Measurements from ENCODE around the gene AKT1S1. TPM values are rescaled to one million over a fixed set of nuclear protein-coding genes. Genes with fewer than 3 reads are reported as not detected.

The AKT1S1 gene
- total RNA-seq, 1 donor from 2014 or later = 116 TPM

DNA sequence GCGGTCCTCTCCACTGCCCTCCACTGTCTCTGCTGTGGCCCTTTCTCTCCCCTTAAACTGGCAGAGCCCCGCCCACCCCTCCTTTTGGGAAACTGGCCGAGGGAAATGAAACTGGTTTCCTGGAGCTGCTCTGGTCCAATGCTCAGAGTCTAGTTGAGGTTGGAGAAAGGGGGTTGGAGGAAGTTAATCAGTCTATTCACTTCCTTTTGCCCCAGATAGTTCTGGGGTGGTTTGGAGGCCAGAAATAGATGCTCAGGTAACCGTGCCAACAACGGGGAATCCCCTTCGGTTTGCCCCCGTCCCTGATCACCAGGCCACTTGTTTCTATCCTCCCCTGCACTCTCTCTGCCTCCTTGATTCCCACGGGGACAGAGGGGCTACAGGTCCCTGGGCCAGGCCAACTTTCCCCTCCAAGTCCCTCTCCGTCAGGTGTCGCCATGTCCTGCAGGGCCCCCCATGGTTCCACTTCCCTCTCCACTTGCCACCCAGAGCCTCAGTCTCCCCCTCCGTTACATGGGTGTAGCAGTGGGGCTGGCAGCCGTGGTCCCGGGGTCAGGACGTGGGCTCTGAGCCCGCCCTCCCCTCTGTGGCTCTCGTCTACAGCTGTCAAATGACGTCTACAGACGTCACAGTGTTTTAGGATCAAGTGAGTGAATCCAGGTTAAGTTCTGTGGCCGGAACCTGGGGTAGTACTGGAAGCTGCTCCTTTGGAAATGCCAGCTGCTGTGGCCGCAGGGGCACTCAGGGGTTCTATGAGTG is 19.9 kb upstream of the AKT1S1 start, which contains the start of gene IL4I1:
TSS of gene IL4I1 (minus strand) at position 25 of the 759 bp plus-strand sequence. CDS start 727 bp downstream, outside the sequence.
- Mint-ChIP-seq H3K27ac (ENCODE audit: unreplicated experiment) (peak within 1 kb of the TSS; percentile 53), H3K9me3 (ENCODE audit: unreplicated experiment) (no peaks in the 10 kb centered on the region), H3K36me3 (ENCODE audit: low read depth, unreplicated experiment) (no peaks in the 10 kb centered on the region), H3K4me1 (ENCODE audit: low read depth, unreplicated experiment) (peaks cover 2% of the 10 kb centered on the region), H3K4me3 (ENCODE audit: unreplicated experiment) (peak within 1 kb of the TSS; percentile 31), H3K27me3 (ENCODE audit: low read depth, unreplicated experiment) (peaks cover 29% of the 10 kb centered on the region)
- DNase-seq (ENCODE audit: low read depth) = peak; percentile 16
- no peak within 1 kb of the TSS for H3K4me3 ChIP-seq (ENCODE audit: insufficient read depth, low read depth, low read length)
- TF ChIP-seq, protein P1, sequence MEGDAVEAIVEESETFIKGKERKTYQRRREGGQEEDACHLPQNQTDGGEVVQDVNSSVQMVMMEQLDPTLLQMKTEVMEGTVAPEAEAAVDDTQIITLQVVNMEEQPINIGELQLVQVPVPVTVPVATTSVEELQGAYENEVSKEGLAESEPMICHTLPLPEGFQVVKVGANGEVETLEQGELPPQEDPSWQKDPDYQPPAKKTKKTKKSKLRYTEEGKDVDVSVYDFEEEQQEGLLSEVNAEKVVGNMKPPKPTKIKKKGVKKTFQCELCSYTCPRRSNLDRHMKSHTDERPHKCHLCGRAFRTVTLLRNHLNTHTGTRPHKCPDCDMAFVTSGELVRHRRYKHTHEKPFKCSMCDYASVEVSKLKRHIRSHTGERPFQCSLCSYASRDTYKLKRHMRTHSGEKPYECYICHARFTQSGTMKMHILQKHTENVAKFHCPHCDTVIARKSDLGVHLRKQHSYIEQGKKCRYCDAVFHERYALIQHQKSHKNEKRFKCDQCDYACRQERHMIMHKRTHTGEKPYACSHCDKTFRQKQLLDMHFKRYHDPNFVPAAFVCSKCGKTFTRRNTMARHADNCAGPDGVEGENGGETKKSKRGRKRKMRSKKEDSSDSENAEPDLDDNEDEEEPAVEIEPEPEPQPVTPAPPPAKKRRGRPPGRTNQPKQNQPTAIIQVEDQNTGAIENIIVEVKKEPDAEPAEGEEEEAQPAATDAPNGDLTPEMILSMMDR (IDR thresholded peaks at IDR 0.05; ENCODE audit: insufficient read depth, low read depth, low read length) = no peak
- TF ChIP-seq EZH2 (IDR thresholded peaks at IDR 0.05; ENCODE audit: insufficient read depth, low read length) = no peak
- peak within 1 kb of the TSS; percentile 63 for H3K4me2 ChIP-seq (ENCODE audit: low read length)
- H3K27ac ChIP-seq (ENCODE audit: low read depth, low read length) = no peak within 1 kb of the TSS
- H2AFZ ChIP-seq (ENCODE audit: low read depth, low read length) = no peak within 1 kb of the TSS
- no peaks in the 10 kb centered on the region for H3K79me2 ChIP-seq (ENCODE audit: insufficient read depth, low read length)
- no peaks in the 10 kb centered on the region for H3K9me3 ChIP-seq (ENCODE audit: insufficient read depth, low read depth, low read length)
- no peaks in the 10 kb centered on the region for H4K20me1 ChIP-seq (ENCODE audit: insufficient read depth, low read length)
- H3K27me3 ChIP-seq (ENCODE audit: insufficient read depth, low read length) = no peaks in the 10 kb centered on the region
- H3K4me1 ChIP-seq (ENCODE audit: insufficient read depth, low read length) = peaks cover 13% of the 10 kb centered on the region
- H3K36me3 ChIP-seq (ENCODE audit: insufficient read depth, low read length) = no peaks in the 10 kb centered on the region
- FAIRE-seq = no peak
- peak within 1 kb of the TSS; percentile 47 for H3K9ac ChIP-seq (ENCODE audit: low read length)

- Mint-ChIP-seq H3K4me3 (ENCODE audit: unreplicated experiment) (no peak overlapping the region), H3K9me3 (ENCODE audit: unreplicated experiment) (no peaks in the 10 kb centered on the region), H3K4me1 (ENCODE audit: low read depth, unreplicated experiment) (peaks cover 2% of the 10 kb centered on the region), H3K27me3 (ENCODE audit: low read depth, unreplicated experiment) (peaks cover 37% of the 10 kb centered on the region), H3K36me3 (ENCODE audit: low read depth, unreplicated experiment) (no peaks in the 10 kb centered on the region), H3K27ac (ENCODE audit: unreplicated experiment) (no peak overlapping the region)
- Histone ChIP-seq H3K27me3 (ENCODE audit: insufficient read depth, low read length) (no peaks in the 10 kb centered on the region), H3K4me3 (ENCODE audit: insufficient read depth, low read depth, low read length) (no peak overlapping the region), H3K9ac (ENCODE audit: low read length) (no peak overlapping the region), H3K4me1 (ENCODE audit: insufficient read depth, low read length) (peaks cover 13% of the 10 kb centered on the region), H3K36me3 (ENCODE audit: insufficient read depth, low read length) (no peaks in the 10 kb centered on the region), H2AFZ (ENCODE audit: low read depth, low read length) (no peak overlapping the region), H3K9me3 (ENCODE audit: insufficient read depth, low read depth, low read length) (no peaks in the 10 kb centered on the region), H3K4me2 (ENCODE audit: low read length) (no peak overlapping the region), H3K27ac (ENCODE audit: low read depth, low read length) (no peak overlapping the region), H3K79me2 (ENCODE audit: insufficient read depth, low read length) (no peaks in the 10 kb centered on the region), H4K20me1 (ENCODE audit: insufficient read depth, low read length) (no peaks in the 10 kb centered on the region)
- FAIRE-seq = no peak
- TF ChIP-seq EZH2 (IDR thresholded peaks at IDR 0.05; ENCODE audit: insufficient read depth, low read length) = no peak
- TF ChIP-seq, protein P1 (IDR thresholded peaks at IDR 0.05; ENCODE audit: insufficient read depth, low read depth, low read length) = no peak
- no peak for DNase-seq (ENCODE audit: low read depth)
These were observed 18.6 kb upstream of the AKT1S1 start for GRCh38 chr19:49895566-49896297.
